Nephron progenitor cell (in vitro differentiated cells): ENCODE data around the gene CFL2.

ENCODE experiments used
- DNase-seq: peaks from one replicate; pipeline ENCODE4 v3.0.0; 2021
- H3K27ac Mint-ChIP-seq: 2 replicates; pipeline ENCODE4 v1.8.0; 2021; ENCODE audit warnings: mild to moderate bottlenecking, moderate library complexity, mixed read lengths
- H3K27me3 Mint-ChIP-seq: 2 replicates; pipeline ENCODE4 v1.8.0; 2021; ENCODE audit warnings: mild to moderate bottlenecking, low read depth, mixed read lengths; ENCODE audit not compliant: poor library complexity
- H3K36me3 Mint-ChIP-seq: 2 replicates; pipeline ENCODE4 v1.8.0; 2021; ENCODE audit warnings: low read depth, mixed read lengths
- H3K4me1 Mint-ChIP-seq: 2 replicates; pipeline ENCODE4 v1.8.0; 2021; ENCODE audit warnings: mixed read lengths
- H3K4me3 Mint-ChIP-seq: 2 replicates; pipeline ENCODE4 v1.8.0; 2021; ENCODE audit warnings: mild to moderate bottlenecking, moderate library complexity, mixed read lengths
- H3K9me3 Mint-ChIP-seq: 2 replicates; pipeline ENCODE4 v1.8.0; 2021; ENCODE audit warnings: mild to moderate bottlenecking, moderate library complexity, mixed read lengths
- CTCF ChIP-seq: fragments of 200-600 bp; sonication (generic); IDR thresholded peaks from 2 replicates; pipeline ENCODE4 v1.5.0; 2021; ENCODE audit warnings: antibody characterized with exemption

Gene CFL2

DNA sequence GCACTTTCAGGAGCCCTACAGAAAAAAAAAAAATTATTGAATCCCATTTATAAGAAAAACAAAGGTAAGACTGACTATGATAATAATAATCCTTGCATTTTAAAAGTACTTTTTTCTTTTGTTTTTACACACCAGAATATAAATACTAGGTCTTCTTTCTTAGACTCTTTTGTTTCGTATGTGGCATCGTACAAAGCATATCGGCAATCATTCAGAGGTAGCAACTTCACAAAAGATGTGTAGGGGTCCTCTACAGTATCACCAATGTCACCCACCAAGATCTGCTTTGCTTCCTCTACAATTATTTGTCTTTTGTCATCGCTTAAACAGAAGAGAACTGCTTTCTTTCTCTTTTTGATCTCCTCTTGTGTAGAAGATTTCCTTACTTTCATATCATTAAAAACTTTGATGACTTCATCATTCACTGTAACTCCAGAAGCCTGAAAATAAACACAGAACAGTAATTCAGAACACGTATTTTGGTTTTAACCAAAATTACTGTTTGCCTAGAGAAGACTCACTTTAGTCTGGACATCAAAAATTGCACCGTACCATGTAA is 1.2 kb downstream of the CFL2 start:
- DNase-seq: no peak
- H3K9me3 Mint-ChIP-seq: no peaks in the 10 kb centered on the region
- no peaks in the 10 kb centered on the region for H3K36me3 Mint-ChIP-seq
- H3K27me3 Mint-ChIP-seq: peaks cover 4% of the 10 kb centered on the region
- H3K4me3 Mint-ChIP-seq: peak overlapping the region; percentile 88
- peak overlapping the region; percentile 16 for H3K27ac Mint-ChIP-seq
- H3K4me1 Mint-ChIP-seq: peaks cover 27% of the 10 kb centered on the region
- TF ChIP-seq CTCF: no peak

DNA sequence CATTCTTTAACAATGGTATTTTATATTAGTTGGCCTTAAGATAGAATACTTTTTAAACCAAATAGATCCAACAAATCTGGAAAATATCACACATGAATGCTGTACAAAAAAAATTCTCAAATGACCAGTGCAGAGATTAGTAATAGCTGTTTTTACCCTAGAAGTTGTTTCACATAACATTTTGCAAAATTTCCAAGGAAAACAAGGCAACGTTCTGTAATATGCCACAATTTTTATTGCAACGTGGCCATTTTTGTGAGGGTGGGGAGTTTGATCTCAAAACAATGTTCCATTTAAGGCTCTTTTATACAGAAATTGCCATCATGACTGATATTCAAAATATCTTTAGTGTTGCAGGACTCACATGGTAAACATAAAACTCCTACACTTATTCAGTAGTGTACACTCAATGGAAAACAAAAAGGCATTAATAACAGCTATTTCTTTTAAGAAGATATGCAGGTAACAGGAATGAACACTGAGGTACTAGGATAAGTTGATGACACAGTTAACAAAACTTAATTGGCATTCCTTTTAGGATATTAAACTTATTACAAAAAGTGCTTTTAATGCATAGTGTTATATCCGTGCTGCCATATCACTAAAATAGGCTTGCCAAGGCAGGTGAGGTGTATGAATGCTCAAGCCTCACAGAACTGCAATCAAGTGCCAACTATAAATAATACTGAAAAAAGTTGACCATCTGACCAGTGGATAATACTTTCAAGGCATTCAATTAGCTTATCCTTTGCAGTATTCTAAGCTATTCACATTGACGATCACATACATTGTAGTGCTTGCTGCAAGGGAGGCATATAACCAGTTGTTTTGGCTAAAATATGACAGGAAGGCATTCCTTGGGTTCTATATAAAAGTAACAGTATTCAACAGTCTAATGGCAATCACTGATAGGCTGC is 2.3 kb downstream of the CFL2 start:
- Mint-ChIP-seq H3K4me3 (peak overlapping the region; percentile 88), H3K27ac (no peak overlapping the region), H3K4me1 (peaks cover 27% of the 10 kb centered on the region), H3K36me3 (no peaks in the 10 kb centered on the region), H3K9me3 (no peaks in the 10 kb centered on the region), H3K27me3 (peaks cover 4% of the 10 kb centered on the region)
- no peak for TF ChIP-seq CTCF
- no peak for DNase-seq

- H3K4me3 Mint-ChIP-seq: no peak overlapping the region
Measured at GRCh38 chr14:34711169-34711568, 3.2 kb downstream of the CFL2 start.

DNA sequence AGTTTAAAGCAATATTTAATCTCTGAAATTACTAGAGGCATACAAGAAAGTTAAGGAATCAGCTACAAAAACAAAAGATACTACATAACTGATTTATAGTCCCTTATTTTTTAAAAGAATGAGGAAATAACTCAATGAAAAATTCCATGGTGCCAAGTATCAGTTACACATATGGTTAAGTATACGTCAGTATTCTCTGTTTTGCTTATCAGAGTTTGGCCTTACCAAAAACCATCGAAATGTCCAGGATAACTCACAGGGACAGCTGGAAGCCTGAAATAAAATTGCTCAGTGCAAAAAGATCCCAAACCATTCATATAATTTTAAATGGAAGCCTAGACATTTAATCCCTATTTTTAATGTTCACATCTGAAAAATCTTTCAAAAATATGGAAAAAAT is 3.6 kb downstream of the CFL2 start:
- H3K27me3 Mint-ChIP-seq: no peaks in the 10 kb centered on the region
- TF ChIP-seq CTCF: no peak
- H3K4me3 Mint-ChIP-seq: no peak overlapping the region
- no peak overlapping the region for H3K27ac Mint-ChIP-seq
- H3K36me3 Mint-ChIP-seq: no peaks in the 10 kb centered on the region
- H3K4me1 Mint-ChIP-seq: peaks cover 27% of the 10 kb centered on the region
- no peak for DNase-seq
- no peaks in the 10 kb centered on the region for H3K9me3 Mint-ChIP-seq

More at GRCh38 chr14:34711169-34711568, 3.2 kb downstream of the CFL2 start:
- H3K27me3 Mint-ChIP-seq: peaks cover 4% of the 10 kb centered on the region
- H3K9me3 Mint-ChIP-seq: no peaks in the 10 kb centered on the region
- no peak overlapping the region for H3K27ac Mint-ChIP-seq
- DNase-seq: no peak
- no peaks in the 10 kb centered on the region for H3K36me3 Mint-ChIP-seq
- H3K4me1 Mint-ChIP-seq: peaks cover 27% of the 10 kb centered on the region
- TF ChIP-seq CTCF: no peak

DNA sequence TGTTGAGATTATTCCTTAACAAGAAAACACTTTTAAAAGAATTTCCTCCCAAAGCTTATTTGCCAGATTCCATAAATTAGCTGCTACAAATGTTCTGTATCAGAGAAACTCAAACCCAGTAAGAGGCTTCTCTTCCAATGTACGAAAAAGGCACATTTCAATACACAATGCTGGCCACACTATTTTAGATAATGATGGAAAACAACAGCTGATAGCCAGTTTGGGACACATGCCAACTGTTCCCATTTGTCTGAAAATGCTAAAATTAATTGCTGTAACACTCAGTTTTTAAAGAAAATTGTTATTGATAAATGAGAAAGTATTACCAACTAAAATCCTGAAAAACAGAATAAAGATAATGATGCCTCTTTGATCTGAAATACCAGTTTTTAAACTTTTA is 4.4 kb downstream of the CFL2 start:
- no peaks in the 10 kb centered on the region for H3K9me3 Mint-ChIP-seq
- H3K27me3 Mint-ChIP-seq: no peaks in the 10 kb centered on the region
- no peak for TF ChIP-seq CTCF
- DNase-seq: no peak
- no peak overlapping the region for H3K27ac Mint-ChIP-seq
- H3K4me1 Mint-ChIP-seq: peaks cover 27% of the 10 kb centered on the region
- H3K4me3 Mint-ChIP-seq: no peak overlapping the region
- no peaks in the 10 kb centered on the region for H3K36me3 Mint-ChIP-seq
